GM21619 (cell line): ENCODE measurements around the gene KNDC1.

Experiments
- ATAC-seq: cut with Tn5 transposase; IDR thresholded peaks from one replicate; pipeline ENCODE4 v1.9.1; 2021; ENCODE audit not compliant: unreplicated experiment

Gene KNDC1

GRCh38 chr10:133271521-133272300 lies 111.7 kb downstream of the KNDC1 start:
- ATAC-seq: no peak

GRCh38 chr10:133272301-133272963 lies 112.4 kb downstream of the KNDC1 start:
- no peak for ATAC-seq

DNA sequence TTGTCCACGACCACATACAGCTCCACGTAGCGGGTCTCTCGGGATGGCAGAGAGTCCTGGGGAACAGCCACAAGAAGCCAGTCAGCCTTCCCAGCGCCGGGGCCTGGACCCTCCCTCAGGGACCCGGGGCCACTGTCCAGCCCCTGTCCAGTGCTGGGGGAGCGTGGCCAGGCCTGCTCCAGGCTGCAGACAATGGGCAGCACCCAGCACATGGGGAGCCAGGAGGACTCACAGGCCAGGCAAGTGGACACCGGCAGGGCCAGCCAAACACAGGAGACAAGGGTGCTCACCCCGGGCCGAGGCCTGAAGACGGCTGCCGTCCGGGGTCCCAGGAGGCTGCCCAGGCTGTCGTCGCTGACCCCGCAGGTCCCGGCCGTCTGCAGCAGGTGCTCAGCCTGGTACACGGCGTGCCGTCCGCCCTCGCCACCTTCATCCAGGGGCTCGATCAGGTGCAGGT lies 113.0 kb downstream of the KNDC1 start:
- ATAC-seq: no peak

DNA sequence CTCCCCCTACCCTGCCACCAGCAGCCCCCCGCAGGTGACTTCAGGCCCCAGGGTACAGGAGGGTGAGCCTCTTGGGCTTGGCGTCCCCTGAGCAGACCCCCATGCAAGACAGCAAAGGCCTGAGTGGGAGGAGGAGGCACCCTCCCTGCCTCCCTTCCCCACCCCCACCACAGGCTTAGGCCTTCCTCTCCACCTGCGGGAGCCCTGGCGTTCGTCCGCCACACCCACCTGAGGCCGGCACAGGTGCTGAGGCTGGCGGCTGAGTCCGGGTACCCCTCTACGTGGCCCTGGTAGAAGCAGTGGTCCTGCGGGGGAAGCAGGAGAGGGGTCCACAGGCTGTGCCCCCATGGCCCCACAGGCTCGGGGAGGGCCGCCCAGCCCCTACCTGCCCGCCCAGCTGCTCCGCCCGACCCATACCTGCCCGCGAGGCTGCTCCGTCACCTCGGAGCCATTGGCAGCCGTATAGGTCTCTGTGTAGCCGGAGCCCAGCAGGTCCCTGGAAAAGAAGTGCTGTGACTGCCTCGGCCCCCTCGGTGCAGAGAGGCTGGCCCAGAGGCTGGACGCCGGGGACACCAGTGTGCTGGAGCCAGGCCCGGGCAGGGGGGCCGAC lies 113.6 kb downstream of the KNDC1 start:
- no peak for ATAC-seq

- peak; percentile 45 for ATAC-seq
Measured at GRCh38 chr10:133274751-133275683, 115.0 kb downstream of the KNDC1 start.

DNA sequence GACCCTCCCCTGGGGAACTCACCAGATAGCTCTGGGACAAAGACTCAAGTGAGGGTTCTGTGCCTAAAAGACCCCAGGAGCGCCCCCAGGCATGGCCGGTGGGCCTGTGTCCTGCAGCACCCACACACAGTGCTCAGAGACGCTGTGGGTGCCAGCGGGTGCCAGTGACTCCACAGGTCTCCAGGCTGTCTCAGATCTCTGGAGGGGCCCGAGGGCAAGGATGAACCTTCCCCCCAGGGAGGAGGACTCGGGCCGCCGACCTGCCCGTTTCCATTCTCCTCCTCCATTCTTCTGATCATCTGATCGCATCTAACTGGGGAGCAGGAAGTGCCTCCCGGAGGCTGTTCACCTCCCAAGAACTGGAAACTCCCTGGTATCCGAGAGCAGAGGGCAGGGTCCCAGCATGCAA lies 115.7 kb downstream of the KNDC1 start:
- ATAC-seq: peak; percentile 26
